Stimulated activated memory B cell treated with anti-CD40 and anti-IgM and Interleukin-4, amounts not matched to agents 10 μg/mL and 1 μg/mL and 100 μg/mL, for 72 hours (primary cell): ENCODE results near the gene SMARCA4.

Experiments
- ATAC-seq: fragments of 150-1000 bp; cut with Tn5 transposase; 2 replicates; pipeline ENCODE4 v1.10.0; 2021
- H3K27ac Mint-ChIP-seq: one replicate; pipeline ENCODE4 v1.8.0; 2022; ENCODE audit warnings: mild to moderate bottlenecking, mixed read lengths
- H3K27me3 Mint-ChIP-seq: one replicate; pipeline ENCODE4 v1.8.0; 2022; ENCODE audit warnings: mixed read lengths
- H3K36me3 Mint-ChIP-seq: one replicate; pipeline ENCODE4 v1.8.0; 2022; ENCODE audit warnings: mixed read lengths
- H3K4me1 Mint-ChIP-seq: one replicate; pipeline ENCODE4 v1.8.0; 2022; ENCODE audit warnings: mixed read lengths
- H3K4me3 Mint-ChIP-seq: one replicate; pipeline ENCODE4 v1.8.0; 2022; ENCODE audit warnings: mild to moderate bottlenecking, moderate library complexity, mixed read lengths
- H3K9me3 Mint-ChIP-seq: one replicate; pipeline ENCODE4 v1.8.0; 2022; ENCODE audit warnings: mixed read lengths

SMARCA4 gene

DNA sequence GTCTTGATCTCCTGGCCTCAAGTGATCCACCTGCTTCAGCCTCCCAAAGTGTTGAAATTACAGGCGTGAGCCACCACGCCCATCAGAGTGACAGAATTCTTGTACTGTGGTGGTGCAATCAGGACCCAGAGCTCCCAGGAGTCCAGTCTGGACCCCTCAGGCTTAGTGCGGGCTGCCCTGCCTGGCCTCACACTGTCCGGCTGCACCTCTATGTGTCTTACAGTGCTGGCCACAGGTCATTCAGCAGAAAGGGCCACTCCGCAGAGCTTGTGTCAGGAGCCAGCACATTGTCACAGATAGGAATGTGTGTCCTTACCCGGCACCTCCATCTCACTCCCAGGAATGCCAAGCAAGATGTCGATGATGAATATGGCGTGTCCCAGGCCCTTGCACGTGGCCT lies 49.2 kb downstream of the SMARCA4 start:
- peaks cover 83% of the 10 kb centered on the region for H3K36me3 Mint-ChIP-seq
- no peak for ATAC-seq
- no peaks in the 10 kb centered on the region for H3K27me3 Mint-ChIP-seq
- H3K27ac Mint-ChIP-seq, result no peak overlapping the region
- H3K4me3 Mint-ChIP-seq, result no peak overlapping the region
- H3K9me3 Mint-ChIP-seq, result no peaks in the 10 kb centered on the region
- peaks cover 7% of the 10 kb centered on the region for H3K4me1 Mint-ChIP-seq

DNA sequence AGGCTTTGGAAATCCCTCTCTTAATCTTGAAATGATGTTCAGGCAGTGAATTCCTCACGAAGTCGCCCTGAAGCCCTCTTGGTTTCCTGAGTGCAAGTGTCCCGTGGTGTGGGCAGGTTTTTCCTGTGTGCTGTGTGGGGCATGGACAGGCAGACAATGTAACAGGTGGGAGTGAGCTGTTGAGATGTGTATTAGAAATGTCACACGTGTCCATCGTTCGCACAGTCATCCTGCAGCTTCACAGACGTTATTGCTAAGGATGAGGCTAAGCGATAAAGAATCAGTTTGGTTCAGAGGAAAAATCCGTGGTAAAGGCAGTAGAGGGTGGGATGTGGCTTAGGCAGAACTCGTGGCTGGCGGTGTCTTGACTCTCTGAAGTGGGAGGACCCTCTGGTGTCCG lies 51.7 kb downstream of the SMARCA4 start:
- no peak overlapping the region for H3K27ac Mint-ChIP-seq
- H3K36me3 Mint-ChIP-seq, result peaks cover 88% of the 10 kb centered on the region

DNA sequence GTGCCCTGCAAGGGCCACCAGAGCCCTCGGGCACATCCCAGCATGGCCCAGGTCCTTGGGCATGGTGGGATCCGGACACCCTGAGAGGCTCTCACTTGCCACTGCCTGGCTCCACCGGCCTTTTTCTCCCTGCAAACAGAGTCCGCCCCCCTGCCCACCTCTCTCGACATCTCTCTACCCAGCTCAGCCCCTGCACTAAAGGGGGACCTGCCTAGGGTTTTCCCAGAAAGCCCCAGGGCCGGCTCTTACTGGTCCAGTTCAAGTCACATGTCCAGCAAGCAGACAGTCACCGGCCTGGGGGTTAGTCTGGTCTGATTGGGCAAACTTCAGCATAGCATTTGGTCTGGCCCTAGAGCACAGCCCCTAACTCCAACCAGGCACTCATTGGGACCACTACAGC lies 52.9 kb downstream of the SMARCA4 start:
- H3K9me3 Mint-ChIP-seq, result no peaks in the 10 kb centered on the region
- no peak for ATAC-seq
- no peak overlapping the region for H3K27ac Mint-ChIP-seq
- no peaks in the 10 kb centered on the region for H3K4me1 Mint-ChIP-seq
- no peaks in the 10 kb centered on the region for H3K27me3 Mint-ChIP-seq
- H3K4me3 Mint-ChIP-seq, result no peak overlapping the region
- H3K36me3 Mint-ChIP-seq, result peaks cover 89% of the 10 kb centered on the region

More for the DNA sequence above, 51.7 kb downstream of the SMARCA4 start:
- H3K4me1 Mint-ChIP-seq, result no peaks in the 10 kb centered on the region
- H3K27me3 Mint-ChIP-seq, result no peaks in the 10 kb centered on the region
- H3K9me3 Mint-ChIP-seq, result no peaks in the 10 kb centered on the region
- no peak overlapping the region for H3K4me3 Mint-ChIP-seq
- ATAC-seq, result no peak

DNA sequence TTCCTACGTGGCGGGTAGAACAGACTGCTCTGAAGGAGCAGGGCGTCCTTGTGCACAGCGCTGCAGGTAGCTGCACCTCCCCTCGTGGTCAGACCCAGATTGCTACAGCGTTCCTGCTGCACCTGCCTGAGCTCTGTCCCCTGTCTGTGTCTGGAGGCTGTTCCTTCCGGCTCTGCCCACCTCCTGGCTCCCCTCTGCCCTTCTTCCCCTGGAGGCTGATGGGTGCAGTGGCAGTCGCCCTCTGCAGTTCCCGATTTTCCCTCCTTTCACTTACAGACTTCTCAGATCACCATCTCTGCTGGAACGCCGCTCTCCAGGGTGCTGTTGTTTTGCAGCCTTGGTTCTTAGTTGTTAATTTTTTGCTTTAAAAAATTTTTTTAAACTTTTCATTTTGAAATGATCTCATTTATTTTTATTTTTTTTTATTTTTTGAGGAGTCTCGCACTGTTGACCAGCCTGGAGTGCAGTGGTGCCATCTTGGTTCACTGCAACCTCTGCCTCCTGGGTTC lies 53.6 kb downstream of the SMARCA4 start:
- no peak overlapping the region for H3K4me3 Mint-ChIP-seq
- no peaks in the 10 kb centered on the region for H3K27me3 Mint-ChIP-seq
- H3K27ac Mint-ChIP-seq, result no peak overlapping the region
- ATAC-seq, result no peak
- H3K36me3 Mint-ChIP-seq, result peaks cover 96% of the 10 kb centered on the region
- no peaks in the 10 kb centered on the region for H3K4me1 Mint-ChIP-seq
- H3K9me3 Mint-ChIP-seq, result no peaks in the 10 kb centered on the region

DNA sequence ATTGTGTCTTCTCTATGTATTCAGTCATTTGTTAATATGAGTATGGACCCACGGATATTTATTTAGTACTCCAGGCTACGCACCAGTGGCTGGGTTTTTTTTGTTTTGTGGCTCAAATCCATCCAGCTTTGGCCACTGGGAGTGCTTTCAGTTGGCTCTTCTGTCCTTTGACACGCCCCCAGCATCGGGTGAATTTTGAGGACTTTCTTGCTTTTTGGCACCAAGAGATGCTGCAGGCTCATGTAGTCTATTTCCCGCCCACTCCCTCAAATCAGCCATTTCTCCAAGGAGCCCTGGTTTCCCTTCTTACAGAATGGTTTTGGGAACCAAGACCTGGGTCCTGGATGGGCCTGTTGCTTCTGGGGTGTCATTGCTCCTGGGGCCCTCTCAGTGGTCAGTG lies 55.8 kb downstream of the SMARCA4 start:
- Mint-ChIP-seq H3K4me3 (no peak overlapping the region), H3K27me3 (no peaks in the 10 kb centered on the region), H3K36me3 (peaks cover 99% of the 10 kb centered on the region), H3K27ac (no peak overlapping the region), H3K9me3 (no peaks in the 10 kb centered on the region), H3K4me1 (no peaks in the 10 kb centered on the region)
- ATAC-seq, result no peak

DNA sequence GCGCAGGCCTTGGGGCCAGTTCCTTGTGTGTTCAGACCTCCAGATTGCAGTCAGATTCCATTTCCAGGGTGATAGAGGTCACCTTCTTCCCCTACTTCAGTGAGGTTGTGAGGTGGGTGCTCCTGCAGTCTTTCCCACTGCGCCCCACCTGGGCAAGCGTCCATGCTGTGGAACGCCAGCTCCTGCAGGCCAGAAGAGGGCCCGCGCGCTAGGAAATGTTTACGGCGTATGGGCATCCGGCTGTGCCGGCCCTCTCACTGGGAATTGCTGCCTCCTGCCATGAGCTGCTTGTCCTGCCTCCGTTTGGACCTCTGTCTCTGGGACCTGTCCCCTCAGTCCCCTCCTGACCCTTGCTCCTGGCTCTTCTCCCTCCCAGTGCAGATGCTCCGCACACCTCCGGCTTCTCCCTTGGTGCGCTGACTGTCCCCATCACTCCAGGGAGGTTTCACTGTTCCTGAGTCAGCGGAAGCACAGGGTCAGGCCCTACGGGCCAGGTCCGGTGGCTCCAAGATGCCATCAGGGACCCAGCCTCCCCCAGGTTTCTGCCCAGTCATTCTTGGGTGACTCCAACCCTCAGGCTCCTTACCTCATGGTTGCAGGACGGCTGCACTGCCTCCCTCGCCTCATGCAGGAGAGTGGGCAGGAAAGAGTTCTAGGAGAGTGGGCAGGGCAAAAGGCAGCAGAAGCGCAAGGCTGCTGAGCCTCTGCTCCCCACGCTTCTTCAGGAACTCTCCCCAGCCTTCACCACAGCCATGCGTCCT lies 56.6 kb downstream of the SMARCA4 start:
- peaks cover 100% of the 10 kb centered on the region for H3K36me3 Mint-ChIP-seq
- H3K4me1 Mint-ChIP-seq, result no peaks in the 10 kb centered on the region

DNA sequence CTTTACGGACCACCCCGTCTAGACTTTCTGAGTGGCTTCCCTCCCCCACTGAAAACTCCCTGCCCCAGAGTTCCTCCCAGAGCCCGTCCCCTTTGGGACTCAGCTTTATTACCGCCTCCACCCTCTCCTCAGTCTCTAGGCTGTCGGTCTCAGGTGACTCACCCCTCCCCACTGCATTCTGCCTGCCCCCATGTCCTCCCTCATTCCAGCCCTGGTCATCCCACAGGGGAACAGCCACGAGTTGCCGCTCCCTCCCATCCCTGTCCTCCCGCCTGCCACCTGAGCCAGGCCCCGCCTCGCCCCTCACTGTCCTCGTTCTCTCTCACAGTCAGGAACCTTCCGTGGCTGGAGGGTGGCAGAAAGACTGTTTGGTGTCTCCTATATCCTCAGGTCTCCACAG lies 57.3 kb downstream of the SMARCA4 start:
- H3K27ac Mint-ChIP-seq, result no peak overlapping the region
- no peak overlapping the region for H3K4me3 Mint-ChIP-seq
- no peaks in the 10 kb centered on the region for H3K27me3 Mint-ChIP-seq
- H3K4me1 Mint-ChIP-seq, result no peaks in the 10 kb centered on the region
- ATAC-seq, result no peak
- H3K36me3 Mint-ChIP-seq, result peaks cover 95% of the 10 kb centered on the region
- no peaks in the 10 kb centered on the region for H3K9me3 Mint-ChIP-seq

More for the DNA sequence above, 56.6 kb downstream of the SMARCA4 start:
- H3K9me3 Mint-ChIP-seq, result no peaks in the 10 kb centered on the region
- H3K27me3 Mint-ChIP-seq, result no peaks in the 10 kb centered on the region
- no peak for ATAC-seq
- no peak overlapping the region for H3K27ac Mint-ChIP-seq
- no peak overlapping the region for H3K4me3 Mint-ChIP-seq

DNA sequence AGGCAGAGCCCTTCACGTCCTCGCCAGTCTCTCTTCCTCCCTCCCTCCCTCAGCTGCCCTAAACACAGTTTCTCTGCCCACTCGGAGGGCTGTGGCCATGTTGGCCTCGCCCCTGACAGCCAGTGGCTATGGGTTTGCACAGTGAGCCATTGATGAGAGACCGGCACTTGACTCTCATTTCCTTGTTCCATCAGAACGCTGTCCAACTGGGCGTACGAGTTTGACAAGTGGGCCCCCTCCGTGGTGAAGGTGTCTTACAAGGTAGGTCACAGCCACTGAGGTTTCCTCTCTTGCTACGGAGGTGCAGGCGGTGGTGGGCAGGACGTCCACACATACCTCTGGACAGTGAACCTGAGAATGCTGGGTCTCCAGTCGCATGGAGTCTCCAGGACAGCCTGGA lies 57.9 kb downstream of the SMARCA4 start:
- Mint-ChIP-seq H3K27ac (no peak overlapping the region), H3K27me3 (no peaks in the 10 kb centered on the region)
- no peak for ATAC-seq

DNA sequence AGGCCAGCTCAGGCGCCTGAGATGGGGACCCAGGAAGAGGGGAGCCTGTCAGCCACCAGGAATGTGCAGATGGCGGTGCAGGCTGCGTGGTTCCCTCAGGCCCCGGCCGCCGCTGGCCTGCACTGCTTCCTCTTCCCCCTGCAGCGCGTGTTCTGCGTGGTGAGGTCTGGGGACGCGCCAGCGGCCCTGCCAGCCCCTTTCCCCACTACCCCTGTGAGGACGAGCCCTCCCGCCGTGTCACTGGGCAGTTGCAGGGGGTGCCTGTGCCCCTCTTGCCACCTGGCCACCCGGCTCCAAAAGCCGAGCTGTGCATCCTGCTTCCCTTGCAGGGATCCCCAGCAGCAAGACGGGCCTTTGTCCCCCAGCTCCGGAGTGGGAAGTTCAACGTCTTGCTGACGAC lies 58.4 kb downstream of the SMARCA4 start:
- Mint-ChIP-seq H3K27me3 (no peaks in the 10 kb centered on the region), H3K4me1 (no peaks in the 10 kb centered on the region), H3K4me3 (no peak overlapping the region), H3K9me3 (no peaks in the 10 kb centered on the region), H3K36me3 (peaks cover 90% of the 10 kb centered on the region), H3K27ac (no peak overlapping the region)
- no peak for ATAC-seq

More for the DNA sequence above, 57.9 kb downstream of the SMARCA4 start:
- Mint-ChIP-seq H3K36me3 (peaks cover 90% of the 10 kb centered on the region), H3K4me3 (no peak overlapping the region), H3K4me1 (no peaks in the 10 kb centered on the region), H3K9me3 (no peaks in the 10 kb centered on the region)

DNA sequence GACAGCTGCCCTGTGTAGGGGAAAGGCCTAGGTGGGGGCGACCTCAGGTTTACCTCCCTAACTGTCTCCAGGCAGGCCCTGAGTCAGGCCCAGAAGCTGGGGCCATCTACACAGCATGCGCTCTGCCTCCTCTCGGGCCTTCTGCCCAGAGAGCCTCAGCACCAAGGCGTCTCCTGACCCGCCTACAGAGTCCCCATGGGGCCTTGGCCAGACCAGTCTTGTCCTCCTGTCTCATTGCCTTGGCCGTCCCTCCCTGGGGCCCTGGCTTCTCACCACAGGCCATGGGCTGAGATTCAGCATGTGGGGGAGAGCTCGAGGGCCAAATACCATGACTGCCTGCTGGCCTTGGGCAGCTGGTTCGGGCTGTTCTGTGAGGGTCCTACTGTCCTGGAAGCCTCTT lies 59.0 kb downstream of the SMARCA4 start:
- Mint-ChIP-seq H3K9me3 (no peaks in the 10 kb centered on the region), H3K27ac (no peak overlapping the region), H3K27me3 (no peaks in the 10 kb centered on the region), H3K4me1 (no peaks in the 10 kb centered on the region), H3K36me3 (peaks cover 85% of the 10 kb centered on the region), H3K4me3 (no peak overlapping the region)
- no peak for ATAC-seq

DNA sequence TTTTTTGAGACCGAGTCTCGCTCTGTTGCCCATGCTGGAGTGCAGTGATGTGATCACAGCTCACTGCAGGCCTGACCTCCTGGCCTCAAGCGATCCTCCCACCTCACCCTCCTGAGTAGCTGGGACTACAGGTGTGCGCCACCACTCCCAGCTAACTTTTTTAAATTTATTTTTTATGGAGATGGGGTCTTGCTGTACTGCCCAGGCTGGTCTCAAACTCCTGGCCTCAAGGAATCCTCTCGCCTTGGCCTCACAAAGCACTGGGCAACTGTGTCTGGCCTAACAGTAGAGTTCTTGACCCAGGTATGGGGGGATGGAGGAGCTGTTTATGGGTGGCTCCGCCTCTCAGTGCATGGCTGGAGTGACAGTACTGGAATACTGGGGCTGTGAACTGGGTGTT lies 59.6 kb downstream of the SMARCA4 start:
- Mint-ChIP-seq H3K27ac (no peak overlapping the region), H3K36me3 (peaks cover 85% of the 10 kb centered on the region), H3K9me3 (no peaks in the 10 kb centered on the region), H3K4me1 (no peaks in the 10 kb centered on the region), H3K4me3 (no peak overlapping the region), H3K27me3 (no peaks in the 10 kb centered on the region)
- no peak for ATAC-seq

DNA sequence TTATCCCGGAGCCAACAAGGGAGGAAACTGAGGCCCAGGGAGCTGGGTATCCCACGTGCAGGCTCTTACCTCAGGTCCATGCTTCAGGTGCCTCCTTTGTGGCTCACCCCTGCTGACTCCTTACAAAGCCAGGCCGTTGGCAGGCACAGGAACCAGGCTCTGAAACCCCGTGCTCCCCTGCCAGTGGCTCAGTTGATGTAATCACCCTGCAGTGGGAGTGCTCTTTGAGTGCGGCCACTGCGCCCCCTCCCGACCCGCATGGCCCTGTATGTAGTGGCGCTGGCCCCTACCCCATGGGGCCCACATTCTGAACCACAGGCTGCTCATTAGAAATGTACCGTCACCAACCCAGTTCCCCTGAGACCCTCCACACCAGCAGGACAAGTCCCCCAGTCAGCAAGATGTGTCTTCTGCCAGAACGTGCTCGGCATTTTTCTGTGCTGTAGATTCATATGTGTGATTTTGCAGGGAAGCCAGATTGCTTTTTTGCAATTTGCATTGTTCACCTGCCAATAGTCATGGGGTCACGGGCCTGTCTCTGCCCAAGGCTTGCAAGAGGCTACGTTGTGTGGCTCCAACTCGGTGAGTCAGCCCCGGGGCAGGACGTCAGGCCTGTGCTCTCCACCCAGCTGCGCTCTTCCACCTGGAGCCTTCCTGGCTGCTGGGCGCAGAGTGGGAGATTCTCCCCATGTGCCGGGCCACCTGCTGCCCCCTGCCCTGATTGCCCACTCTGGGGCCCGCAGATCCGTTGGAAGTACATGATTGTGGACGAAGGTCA lies 60.3 kb downstream of the SMARCA4 start:
- ATAC-seq, result no peak
- no peak overlapping the region for H3K27ac Mint-ChIP-seq
- H3K27me3 Mint-ChIP-seq, result no peaks in the 10 kb centered on the region
- no peaks in the 10 kb centered on the region for H3K9me3 Mint-ChIP-seq
- no peak overlapping the region for H3K4me3 Mint-ChIP-seq
- H3K36me3 Mint-ChIP-seq, result peaks cover 85% of the 10 kb centered on the region
- no peaks in the 10 kb centered on the region for H3K4me1 Mint-ChIP-seq

DNA sequence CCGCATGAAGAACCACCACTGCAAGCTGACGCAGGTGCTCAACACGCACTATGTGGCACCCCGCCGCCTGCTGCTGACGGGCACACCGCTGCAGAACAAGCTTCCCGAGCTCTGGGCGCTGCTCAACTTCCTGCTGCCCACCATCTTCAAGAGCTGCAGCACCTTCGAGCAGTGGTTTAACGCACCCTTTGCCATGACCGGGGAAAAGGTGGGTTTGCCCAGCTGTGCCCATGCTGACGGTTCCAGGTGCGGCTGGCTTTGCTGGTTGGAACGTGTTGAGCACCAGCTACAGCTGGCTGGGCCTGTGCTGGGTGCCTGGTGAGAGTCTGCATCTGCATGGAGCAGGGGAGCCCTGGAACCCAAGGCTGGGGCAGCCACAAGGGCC lies 60.9 kb downstream of the SMARCA4 start:
- no peaks in the 10 kb centered on the region for H3K9me3 Mint-ChIP-seq
- no peaks in the 10 kb centered on the region for H3K4me1 Mint-ChIP-seq
- ATAC-seq, result no peak
- H3K4me3 Mint-ChIP-seq, result no peak overlapping the region
- H3K27me3 Mint-ChIP-seq, result no peaks in the 10 kb centered on the region
- no peak overlapping the region for H3K27ac Mint-ChIP-seq
- H3K36me3 Mint-ChIP-seq, result peaks cover 80% of the 10 kb centered on the region

DNA sequence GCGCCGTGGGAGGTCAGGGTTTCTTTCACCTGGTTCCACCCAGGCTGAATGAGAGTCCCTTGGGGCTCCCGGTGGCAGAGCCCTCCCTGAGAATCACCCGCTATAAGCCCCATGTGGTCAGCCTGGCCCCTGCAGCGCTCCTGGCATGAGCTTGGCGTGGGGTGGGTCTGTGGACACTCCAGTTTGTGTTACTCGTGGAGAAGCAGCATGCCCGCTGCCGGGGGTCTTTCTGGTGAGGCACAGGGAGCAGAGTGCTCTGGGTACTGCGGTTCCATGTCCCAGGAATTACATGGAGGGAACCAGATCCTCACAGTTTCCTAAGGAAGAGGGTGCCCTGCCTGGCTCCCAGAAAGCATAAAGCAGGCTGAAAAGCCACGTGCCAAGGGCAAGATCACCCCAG lies 62.2 kb downstream of the SMARCA4 start:
- peaks cover 75% of the 10 kb centered on the region for H3K36me3 Mint-ChIP-seq
- H3K4me1 Mint-ChIP-seq, result no peaks in the 10 kb centered on the region
- no peak overlapping the region for H3K27ac Mint-ChIP-seq
- H3K9me3 Mint-ChIP-seq, result no peaks in the 10 kb centered on the region
- no peak for ATAC-seq
- no peak overlapping the region for H3K4me3 Mint-ChIP-seq
- no peaks in the 10 kb centered on the region for H3K27me3 Mint-ChIP-seq

DNA sequence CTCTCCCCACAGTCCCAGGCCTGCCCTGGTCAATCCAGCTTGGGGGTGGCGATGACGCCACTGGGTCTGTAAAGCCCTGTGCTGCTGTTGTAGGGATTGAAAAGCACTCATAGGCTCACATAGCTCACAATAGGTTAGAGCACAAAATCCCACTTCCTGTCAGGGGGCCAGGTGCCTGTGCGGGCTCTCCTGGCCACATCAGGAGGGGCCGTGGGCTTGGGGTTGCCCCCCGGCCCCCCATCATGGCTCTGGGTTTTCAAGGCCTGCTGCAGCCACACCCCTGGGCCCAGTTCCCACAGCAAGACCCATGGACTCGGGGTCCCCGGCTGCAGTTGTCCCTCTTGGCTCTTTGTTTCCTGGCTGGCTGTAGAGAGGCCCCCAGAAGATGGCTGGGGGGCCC lies 62.9 kb downstream of the SMARCA4 start:
- no peaks in the 10 kb centered on the region for H3K27me3 Mint-ChIP-seq
- H3K4me1 Mint-ChIP-seq, result no peaks in the 10 kb centered on the region
- H3K27ac Mint-ChIP-seq, result no peak overlapping the region
- ATAC-seq, result no peak
- H3K9me3 Mint-ChIP-seq, result no peaks in the 10 kb centered on the region
- H3K36me3 Mint-ChIP-seq, result peaks cover 72% of the 10 kb centered on the region
- H3K4me3 Mint-ChIP-seq, result no peak overlapping the region

DNA sequence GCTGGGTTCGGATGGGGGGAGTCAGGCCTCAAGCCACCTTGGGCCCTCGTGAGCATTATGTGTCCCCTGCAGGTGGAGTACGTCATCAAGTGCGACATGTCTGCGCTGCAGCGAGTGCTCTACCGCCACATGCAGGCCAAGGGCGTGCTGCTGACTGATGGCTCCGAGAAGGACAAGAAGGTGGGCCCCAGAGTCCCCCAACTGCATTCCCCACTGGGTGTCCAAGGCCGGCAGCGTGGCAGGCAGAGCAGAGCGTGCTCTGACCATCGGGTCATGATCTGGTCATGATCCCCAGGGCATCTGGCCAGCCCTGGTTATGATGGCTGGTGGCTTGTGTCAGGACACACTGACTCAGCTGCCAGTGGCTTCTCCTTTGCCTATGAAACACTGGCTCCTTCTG lies 63.4 kb downstream of the SMARCA4 start:
- Mint-ChIP-seq H3K27ac (no peak overlapping the region), H3K36me3 (peaks cover 72% of the 10 kb centered on the region), H3K4me1 (no peaks in the 10 kb centered on the region), H3K9me3 (no peaks in the 10 kb centered on the region), H3K27me3 (no peaks in the 10 kb centered on the region), H3K4me3 (no peak overlapping the region)
- ATAC-seq, result no peak
